GM18907 (cell line): ENCODE results near the gene AKAP8.
"Not testable (repeated sequence)": the region's sequence is repeated elsewhere in the genome, so short reads cannot be mapped to it uniquely, and the experiment has no call there.

Experiments
- ATAC-seq: cut with Tn5 transposase; IDR thresholded peaks from one replicate; pipeline ENCODE4 v1.9.1; 2021; ENCODE audit warnings: mild to moderate bottlenecking, moderate library complexity; ENCODE audit not compliant: unreplicated experiment

The AKAP8 gene

GRCh38 chr19:15335992-15336391 is 43.6 kb downstream of the AKAP8 start:
- not testable (repeated sequence) for ATAC-seq

GRCh38 chr19:15332311-15332996 is 47.1 kb downstream of the AKAP8 start, which contains the start of gene BRD4:
TSS of gene BRD4 (minus strand) at chr19:15332539. CDS start at chr19:15273099, 59,440 bp downstream.
- peak; percentile 54 for ATAC-seq

- peak; percentile 37 for ATAC-seq
These were observed 47.9 kb downstream of the AKAP8 start for GRCh38 chr19:15331419-15332310.

DNA sequence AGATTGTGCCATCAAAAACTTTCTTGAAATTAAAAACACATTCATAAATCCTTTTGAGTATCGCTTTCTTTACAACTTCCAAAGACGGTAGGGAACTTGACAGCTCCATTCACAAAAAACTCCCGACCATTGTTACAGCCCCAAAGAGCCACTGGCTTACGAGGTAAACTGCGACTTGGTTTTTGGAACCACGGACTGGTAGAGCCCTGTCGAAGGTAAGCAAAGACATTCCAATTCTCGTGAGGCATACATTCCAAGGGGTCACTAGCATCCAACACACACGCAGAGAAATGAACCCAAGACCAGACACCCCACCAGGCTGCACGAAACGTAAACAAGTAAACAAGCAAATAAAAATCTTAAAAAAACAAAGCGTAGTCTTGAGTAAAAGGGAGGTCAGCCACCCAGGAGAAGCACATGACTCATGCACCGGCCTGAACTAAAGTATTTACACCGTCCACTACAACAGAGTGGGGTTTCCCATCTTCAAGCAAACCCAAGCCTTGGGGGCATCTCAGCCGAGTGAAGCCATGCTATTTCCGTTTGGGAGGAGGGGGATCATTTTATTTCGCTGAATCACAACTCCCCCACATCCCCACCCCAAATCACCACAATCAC is 48.7 kb downstream of the AKAP8 start:
- no peak for ATAC-seq

- ATAC-seq, result no peak
These were observed 51.3 kb downstream of the AKAP8 start for GRCh38 chr19:15328312-15328711.

GRCh38 chr19:15324791-15325519 is 54.6 kb downstream of the AKAP8 start:
- ATAC-seq, result no peak

- no peak for ATAC-seq
These were observed 55.9 kb downstream of the AKAP8 start for GRCh38 chr19:15323496-15324235.

- ATAC-seq, result no peak
These were observed 57.8 kb downstream of the AKAP8 start for GRCh38 chr19:15321739-15322138.

- no peak for ATAC-seq
These were observed 59.5 kb downstream of the AKAP8 start for GRCh38 chr19:15320116-15320515.

DNA sequence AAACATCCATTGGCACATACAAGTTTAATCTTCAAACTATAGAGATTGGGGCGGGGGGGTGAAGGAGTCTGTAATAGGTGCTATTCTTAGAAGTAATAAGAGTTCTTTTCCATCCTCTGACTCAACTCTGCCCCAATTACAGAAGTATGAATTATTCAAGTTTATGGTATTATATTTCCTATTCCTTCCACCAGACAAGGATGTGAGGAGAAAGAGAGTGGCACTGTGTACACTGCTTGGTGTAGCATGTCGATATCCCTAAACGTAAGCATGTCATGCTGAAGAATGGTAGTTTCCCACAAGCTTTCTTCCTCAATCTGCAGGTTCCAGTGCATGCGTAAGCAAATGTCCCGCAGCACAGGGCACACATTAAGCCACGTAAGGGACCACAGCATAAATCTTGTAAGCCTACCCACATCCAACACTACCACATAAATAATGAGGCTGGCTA is 61.3 kb downstream of the AKAP8 start:
- ATAC-seq, result no peak

- ATAC-seq, result no peak
These were observed 62.1 kb downstream of the AKAP8 start for GRCh38 chr19:15317392-15318071.

DNA sequence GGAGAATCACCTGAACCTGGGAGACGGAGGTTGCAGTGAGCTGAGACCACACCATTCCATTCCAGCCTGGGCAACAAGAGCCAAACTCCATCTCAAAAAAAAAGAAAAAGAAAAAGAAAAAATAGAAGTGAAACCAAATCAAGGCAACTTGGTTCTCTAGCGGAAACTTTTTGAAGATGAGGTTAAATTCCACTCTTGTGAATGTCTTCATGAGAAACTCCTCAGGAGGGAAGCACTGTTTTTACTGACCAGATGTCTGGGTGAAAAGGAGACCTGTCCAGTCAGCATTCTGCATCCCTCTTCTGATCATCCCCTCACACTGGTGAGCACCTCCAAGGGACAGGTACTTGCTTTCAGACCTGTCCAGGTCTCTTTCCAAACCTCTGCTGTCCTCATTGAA is 63.1 kb downstream of the AKAP8 start:
- ATAC-seq, result no peak

DNA sequence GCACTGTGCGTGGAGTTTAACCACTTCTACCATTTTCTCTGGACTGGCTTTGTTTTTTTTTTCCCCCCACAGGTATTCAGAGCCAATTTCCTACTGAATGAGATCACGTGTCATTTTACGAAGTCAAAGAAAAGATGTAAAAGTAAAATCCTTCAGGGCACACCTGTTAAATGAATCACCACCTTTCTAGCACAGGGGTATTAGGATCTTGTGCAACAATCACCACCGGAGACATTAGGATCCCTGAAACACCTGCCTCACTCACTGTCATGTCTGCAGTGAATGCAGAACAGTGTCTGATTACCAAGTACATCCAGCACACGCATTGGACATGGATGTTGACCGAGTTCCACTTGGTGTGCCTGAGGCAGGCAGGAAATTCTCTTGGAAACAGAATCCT is 64.5 kb downstream of the AKAP8 start:
- no peak for ATAC-seq

DNA sequence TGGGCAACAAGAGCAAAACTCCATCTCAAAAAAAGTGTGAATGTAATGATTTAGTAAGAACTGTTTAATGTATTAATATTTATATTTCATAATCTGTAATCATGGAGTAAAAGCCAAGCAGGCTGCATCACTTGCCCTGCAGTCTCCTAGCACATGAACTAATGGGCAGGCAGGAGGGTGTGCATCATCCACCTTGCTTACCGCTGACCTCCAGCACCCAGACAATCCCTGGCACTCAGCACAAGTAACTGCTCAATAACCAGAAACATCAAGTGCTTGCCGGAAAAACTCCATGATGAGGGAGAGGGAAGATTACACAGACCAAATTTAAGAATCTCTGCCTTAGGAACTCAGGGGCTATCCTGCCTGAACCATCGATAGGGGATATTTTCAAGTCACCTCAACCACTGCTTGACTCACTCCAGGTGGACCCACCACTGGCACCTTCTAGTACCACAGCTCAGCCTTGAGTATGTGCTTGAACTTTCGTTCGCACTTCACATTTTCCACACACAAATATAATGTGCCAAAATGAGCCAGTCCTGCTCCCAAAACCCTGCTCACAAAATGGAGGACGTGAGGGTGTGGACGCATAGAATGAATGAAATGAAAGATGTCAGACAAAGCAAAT is 65.8 kb downstream of the AKAP8 start:
- no peak for ATAC-seq

GRCh38 chr19:15307169-15307568 is 72.4 kb downstream of the AKAP8 start:
- ATAC-seq, result no peak

- ATAC-seq, result no peak
These were observed 73.8 kb downstream of the AKAP8 start for GRCh38 chr19:15305582-15306334.

DNA sequence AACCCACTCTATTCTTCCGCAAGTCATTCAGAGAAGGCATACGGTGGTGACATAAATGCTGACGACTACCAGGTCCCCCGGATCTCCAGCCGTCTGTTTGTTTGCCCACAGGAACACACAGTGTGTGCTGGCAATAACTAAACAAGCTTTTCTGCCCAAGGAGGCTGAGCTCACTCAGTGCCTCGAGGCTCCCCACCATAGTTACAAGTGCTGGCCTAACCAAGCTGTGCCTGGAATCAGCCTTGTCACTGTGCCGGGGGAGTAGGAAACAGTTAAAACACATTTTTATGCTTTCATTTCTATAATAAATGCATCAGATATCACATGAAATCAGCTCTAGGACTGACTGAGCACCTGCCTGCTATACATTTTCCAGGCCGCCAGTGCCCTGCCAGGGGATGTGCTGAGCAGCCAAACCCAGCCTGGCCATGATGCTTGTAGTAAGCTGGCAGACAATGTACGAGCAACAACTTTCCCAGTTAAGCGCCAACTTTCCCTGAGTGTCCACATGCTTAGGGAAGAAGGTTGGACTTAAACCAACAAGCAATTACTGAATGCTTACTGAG is 75.4 kb downstream of the AKAP8 start:
- ATAC-seq, result no peak
